ENCODE measurements around the gene SMCP. TPM values are rescaled to one million over a fixed set of nuclear protein-coding genes. Genes with fewer than 3 reads are reported as not detected.

Gene SMCP
- total RNA-seq, 1 experiment from 2014 or later = not detected

DNA sequence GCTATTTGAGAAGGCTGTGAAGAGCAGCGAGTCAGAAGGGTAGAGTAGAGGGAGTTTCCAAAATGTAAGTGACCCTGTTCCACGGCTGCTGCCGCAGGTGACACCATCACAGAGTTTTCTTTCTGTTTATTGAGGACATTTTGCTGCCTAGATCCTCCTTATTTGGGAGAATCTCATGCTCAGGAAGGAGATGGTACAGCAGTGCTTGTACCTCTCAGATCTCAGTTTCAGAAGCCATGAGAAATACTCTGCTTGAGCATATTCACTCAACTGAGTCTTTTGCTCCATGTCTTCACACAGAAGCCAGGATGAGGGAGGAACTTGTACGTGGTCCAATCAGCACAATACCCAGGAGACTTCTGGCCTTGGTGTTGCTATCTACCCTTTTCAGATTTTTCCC is 16.7 kb upstream of the SMCP start:
- TF ChIP-seq CTCF (IDR thresholded peaks at IDR 0.05 in 2 of 3, conservative IDR thresholded peaks at IDR 0.05 in 1 of 3; ENCODE audit: borderline replicate concordance in 1 of 3, insufficient read depth in 1 of 3, low read depth in 2 of 3, low read length in 2 of 3) (no peak), CEBPB (IDR thresholded peaks at IDR 0.05; ENCODE audit: low read depth) (no peak), TCF7L2 (IDR thresholded peaks at IDR 0.05; ENCODE audit: borderline replicate concordance, extremely low read depth, insufficient read depth, insufficient read length) (no peak), JUND (IDR thresholded peaks at IDR 0.05) (no peak), SRF (IDR thresholded peaks at IDR 0.05; ENCODE audit: low read depth) (no peak), SIN3A (IDR thresholded peaks at IDR 0.05; ENCODE audit: low read depth) (no peak), POLR2A (IDR thresholded peaks at IDR 0.05; ENCODE audit: borderline replicate concordance, extremely low read depth, insufficient read depth, insufficient read length) (no peak), ZNF274 (IDR thresholded peaks at IDR 0.05; ENCODE audit: low read depth, low read length) (no peak), EGR1 (IDR thresholded peaks at IDR 0.05; ENCODE audit: low read depth) (no peak), FOSL1 (IDR thresholded peaks at IDR 0.05; ENCODE audit: low read depth) (no peak), SP1 (IDR thresholded peaks at IDR 0.05; ENCODE audit: low read depth) (no peak), ELF1 (IDR thresholded peaks at IDR 0.05; ENCODE audit: borderline replicate concordance, low read depth) (no peak)
- TF ChIP-seq, protein P1, sequence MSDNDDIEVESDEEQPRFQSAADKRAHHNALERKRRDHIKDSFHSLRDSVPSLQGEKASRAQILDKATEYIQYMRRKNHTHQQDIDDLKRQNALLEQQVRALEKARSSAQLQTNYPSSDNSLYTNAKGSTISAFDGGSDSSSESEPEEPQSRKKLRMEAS (IDR thresholded peaks at IDR 0.05) = no peak
- TF ChIP-seq, protein P2, sequence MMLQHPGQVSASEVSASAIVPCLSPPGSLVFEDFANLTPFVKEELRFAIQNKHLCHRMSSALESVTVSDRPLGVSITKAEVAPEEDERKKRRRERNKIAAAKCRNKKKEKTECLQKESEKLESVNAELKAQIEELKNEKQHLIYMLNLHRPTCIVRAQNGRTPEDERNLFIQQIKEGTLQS (IDR thresholded peaks at IDR 0.05) = no peak
- TF ChIP-seq, protein P3, sequence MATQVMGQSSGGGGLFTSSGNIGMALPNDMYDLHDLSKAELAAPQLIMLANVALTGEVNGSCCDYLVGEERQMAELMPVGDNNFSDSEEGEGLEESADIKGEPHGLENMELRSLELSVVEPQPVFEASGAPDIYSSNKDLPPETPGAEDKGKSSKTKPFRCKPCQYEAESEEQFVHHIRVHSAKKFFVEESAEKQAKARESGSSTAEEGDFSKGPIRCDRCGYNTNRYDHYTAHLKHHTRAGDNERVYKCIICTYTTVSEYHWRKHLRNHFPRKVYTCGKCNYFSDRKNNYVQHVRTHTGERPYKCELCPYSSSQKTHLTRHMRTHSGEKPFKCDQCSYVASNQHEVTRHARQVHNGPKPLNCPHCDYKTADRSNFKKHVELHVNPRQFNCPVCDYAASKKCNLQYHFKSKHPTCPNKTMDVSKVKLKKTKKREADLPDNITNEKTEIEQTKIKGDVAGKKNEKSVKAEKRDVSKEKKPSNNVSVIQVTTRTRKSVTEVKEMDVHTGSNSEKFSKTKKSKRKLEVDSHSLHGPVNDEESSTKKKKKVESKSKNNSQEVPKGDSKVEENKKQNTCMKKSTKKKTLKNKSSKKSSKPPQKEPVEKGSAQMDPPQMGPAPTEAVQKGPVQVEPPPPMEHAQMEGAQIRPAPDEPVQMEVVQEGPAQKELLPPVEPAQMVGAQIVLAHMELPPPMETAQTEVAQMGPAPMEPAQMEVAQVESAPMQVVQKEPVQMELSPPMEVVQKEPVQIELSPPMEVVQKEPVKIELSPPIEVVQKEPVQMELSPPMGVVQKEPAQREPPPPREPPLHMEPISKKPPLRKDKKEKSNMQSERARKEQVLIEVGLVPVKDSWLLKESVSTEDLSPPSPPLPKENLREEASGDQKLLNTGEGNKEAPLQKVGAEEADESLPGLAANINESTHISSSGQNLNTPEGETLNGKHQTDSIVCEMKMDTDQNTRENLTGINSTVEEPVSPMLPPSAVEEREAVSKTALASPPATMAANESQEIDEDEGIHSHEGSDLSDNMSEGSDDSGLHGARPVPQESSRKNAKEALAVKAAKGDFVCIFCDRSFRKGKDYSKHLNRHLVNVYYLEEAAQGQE (IDR thresholded peaks at IDR 0.05; ENCODE audit: low read depth) = no peak
- TF ChIP-seq, protein P4, sequence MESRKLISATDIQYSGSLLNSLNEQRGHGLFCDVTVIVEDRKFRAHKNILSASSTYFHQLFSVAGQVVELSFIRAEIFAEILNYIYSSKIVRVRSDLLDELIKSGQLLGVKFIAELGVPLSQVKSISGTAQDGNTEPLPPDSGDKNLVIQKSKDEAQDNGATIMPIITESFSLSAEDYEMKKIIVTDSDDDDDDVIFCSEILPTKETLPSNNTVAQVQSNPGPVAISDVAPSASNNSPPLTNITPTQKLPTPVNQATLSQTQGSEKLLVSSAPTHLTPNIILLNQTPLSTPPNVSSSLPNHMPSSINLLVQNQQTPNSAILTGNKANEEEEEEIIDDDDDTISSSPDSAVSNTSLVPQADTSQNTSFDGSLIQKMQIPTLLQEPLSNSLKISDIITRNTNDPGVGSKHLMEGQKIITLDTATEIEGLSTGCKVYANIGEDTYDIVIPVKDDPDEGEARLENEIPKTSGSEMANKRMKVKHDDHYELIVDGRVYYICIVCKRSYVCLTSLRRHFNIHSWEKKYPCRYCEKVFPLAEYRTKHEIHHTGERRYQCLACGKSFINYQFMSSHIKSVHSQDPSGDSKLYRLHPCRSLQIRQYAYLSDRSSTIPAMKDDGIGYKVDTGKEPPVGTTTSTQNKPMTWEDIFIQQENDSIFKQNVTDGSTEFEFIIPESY (IDR thresholded peaks at IDR 0.05; ENCODE audit: extremely low read depth, insufficient replicate concordance, low read length) = no peak
- Histone ChIP-seq H3K36me3 (ENCODE audit: control insufficient read depth in 1 of 2, insufficient read depth in 2 of 2, low read length in 2 of 2) (no peaks in the 10 kb centered on the region), H3K4me3 (replicated peaks in 1 of 2; ENCODE audit: low read depth in 1 of 2, low read length in 2 of 2) (no peak overlapping the region), H4K20me1 (ENCODE audit: insufficient read depth) (no peaks in the 10 kb centered on the region), H3K79me2 (ENCODE audit: insufficient read depth, low read length) (no peaks in the 10 kb centered on the region), H3K9me2 (ENCODE audit: insufficient read depth) (no peaks in the 10 kb centered on the region), H2AFZ (ENCODE audit: low read depth, low read length, poor library complexity, severe bottlenecking) (no peak overlapping the region), H3K9me3 (ENCODE audit: control insufficient read depth in 1 of 2, insufficient read depth in 1 of 2, low read depth in 1 of 2, low read length in 2 of 2) (no peaks in the 10 kb centered on the region), H3K4me1 (ENCODE audit: control insufficient read depth in 1 of 2, insufficient read depth in 2 of 2, low read length in 2 of 2) (no peaks in the 10 kb centered on the region), H3K4me2 (ENCODE audit: low read length) (no peak overlapping the region), H3K9ac (ENCODE audit: low read length) (no peak overlapping the region), H3K27me3 (ENCODE audit: insufficient read depth, low read length) (peaks cover 17% of the 10 kb centered on the region; the same call in 1 of the 2 replicates), H3K27ac (ENCODE audit: low read depth, low read length) (no peak overlapping the region)
- ATAC-seq (no peak), DNase-seq (ENCODE audit: low read depth, low spot score) (no peak)
- intact Hi-C loops (cut with micrococcal nuclease) = no loop called here
- ChIA-PET CTCF (no interaction called here), POLR2A (no interaction called here), RAD21 (ENCODE audit: low non-redundant PET in 1 of 2, low total read pairs in 2 of 2, uncharacterized antibody in 2 of 2, unreplicated experiment in 2 of 2) (no interaction called here)
- BruUV-seq (replicated peaks) = no TSS peak

All from HCT116 (cell line).